GM12878 (cell line): ENCODE data around the gene OVOL3. TPM values are rescaled to one million over a fixed set of nuclear protein-coding genes. Genes with fewer than 3 reads are reported as not detected.

Experiments
- ATF7 ChIP-seq: fragments of 450-650 bp; IDR thresholded peaks from 2 replicates; pipeline ENCODE4 v1.6.1; 2016; ENCODE audit warnings: low read depth, mild to moderate bottlenecking
- BACH1 ChIP-seq: fragments of 450-650 bp; IDR thresholded peaks from 2 replicates; pipeline ENCODE4 v1.6.1; 2017; ENCODE audit warnings: mild to moderate bottlenecking, borderline replicate concordance
- BHLHE40 ChIP-seq, 2 experiments: fragments of 450-650 bp in 1 of 2; IDR thresholded peaks; 2 replicates each; pipeline ENCODE4 v1.6.1; 2011 to 2017; ENCODE audit warnings: low read depth in 2 of 2, borderline replicate concordance in 1 of 2, improper control_type of control experiment in 1 of 2, low read length in 1 of 2, mild to moderate bottlenecking in 1 of 2
- E4F1 ChIP-seq: fragments of 450-650 bp; IDR thresholded peaks from 2 replicates; pipeline ENCODE4 v1.6.1; 2018; ENCODE audit warnings: borderline replicate concordance, mild to moderate bottlenecking; ENCODE audit not compliant: partially characterized antibody
- EGR1 ChIP-seq, 2 experiments: IDR thresholded peaks; 1 replicate in 1 of 2; 2 replicates in 1 of 2; pipeline ENCODE4 v1.6.1; 2011 to 2012; ENCODE audit warnings: low read depth in 2 of 2, low read length in 2 of 2, borderline replicate concordance in 1 of 2, mild to moderate bottlenecking in 1 of 2, moderate library complexity in 1 of 2
- IKZF2 ChIP-seq, 2 experiments: fragments of 450-650 bp; IDR thresholded peaks; 2 replicates each; pipeline ENCODE4 v1.6.1; 2017; ENCODE audit warnings: mild to moderate bottlenecking in 2 of 2, moderate library complexity in 2 of 2
- JUNB ChIP-seq: IDR thresholded peaks from 2 replicates; pipeline ENCODE4 v1.6.1; 2016; ENCODE audit warnings: antibody characterized with exemption, mild to moderate bottlenecking
- KLF5 ChIP-seq: fragments of 450-650 bp; IDR thresholded peaks from 2 replicates; pipeline ENCODE4 v1.6.1; 2014; ENCODE audit warnings: mild to moderate bottlenecking; ENCODE audit not compliant: partially characterized antibody
- MYB ChIP-seq: fragments of 150-350 bp; IDR thresholded peaks from 2 replicates; pipeline ENCODE4 v1.6.1; 2014; ENCODE audit warnings: mild to moderate bottlenecking, low read depth, low read length, borderline replicate concordance
- POLR2A ChIP-seq: IDR thresholded peaks from 2 replicates; pipeline ENCODE4 v1.6.1; 2011; ENCODE audit warnings: low read depth, mild to moderate bottlenecking, low read length
- POU2F2 ChIP-seq: IDR thresholded peaks from 3 replicates; pipeline ENCODE4 v1.6.1; 2011; ENCODE audit warnings: low read depth, mild to moderate bottlenecking, low read length, borderline replicate concordance
- TAF1 ChIP-seq: IDR thresholded peaks from 2 replicates; pipeline ENCODE4 v1.6.1; 2011; ENCODE audit warnings: mild to moderate bottlenecking, low read depth, low read length, borderline replicate concordance
- TCF3 ChIP-seq: IDR thresholded peaks from 2 replicates; pipeline ENCODE4 v1.6.1; 2012; ENCODE audit warnings: low read depth, mild to moderate bottlenecking, low read length, borderline replicate concordance; ENCODE audit not compliant: insufficient read depth
- ZBED1 ChIP-seq: IDR thresholded peaks from 2 replicates; pipeline ENCODE4 v1.6.1; 2016; ENCODE audit warnings: borderline replicate concordance
- ZNF217 ChIP-seq: fragments of 450-650 bp; IDR thresholded peaks from 2 replicates; pipeline ENCODE4 v1.6.1; 2017; ENCODE audit warnings: antibody characterized with exemption, mild to moderate bottlenecking
- ZNF24 ChIP-seq: fragments of 450-650 bp; IDR thresholded peaks from 2 replicates; pipeline ENCODE4 v1.6.1; 2017; ENCODE audit warnings: antibody characterized with exemption, mild to moderate bottlenecking
- polyA plus RNA-seq, 11 experiments: library from polyadenylated mRNA; depleted of rRNA in 4 of 11; unstranded in 6 of 11; stranded (reverse) in 5 of 11; fragments of >200 nt; fragmentation: Nextera tagmentation in 4 of 11; fragmentation: Illumina TruSeq in 1 of 11; extraction: Ambion mirVana in 4 of 11; extraction: Trizol in 1 of 11; gene quantifications; 1 replicate in 1 of 11; 2 replicates in 10 of 11; pipeline versions ENCODE4 v1.2.1 to v1.2.3, GENCODE V29; 2011 to 2016; ENCODE audit warnings: inconsistent platforms in 2 of 11, missing spikeins in 2 of 11, low read depth in 1 of 11
- total RNA-seq, 4 experiments: library from RNA; depleted of rRNA in 3 of 4; stranded (reverse); fragments of >200 nt in 3 of 4; fragmentation: Illumina TruSeq in 1 of 4; extraction: Trizol in 1 of 4; gene quantifications; 2 replicates each; pipeline versions ENCODE4 v1.2.1 to v1.2.3, GENCODE V29; 2013 to 2021
- TF ChIP-seq, protein P1 (sequence below): fragments of 450-650 bp; IDR thresholded peaks from 2 replicates; pipeline ENCODE4 v1.6.1; 2016; ENCODE audit warnings: mild to moderate bottlenecking, moderate library complexity, borderline replicate concordance
- TF ChIP-seq, protein P2 (sequence below): fragments of 450-650 bp; conservative IDR thresholded peaks from 2 replicates; pipeline ENCODE4 v1.6.1; 2017; ENCODE audit warnings: mild to moderate bottlenecking, moderate library complexity
- TF ChIP-seq, protein P3 (sequence below): IDR thresholded peaks from 2 replicates; pipeline ENCODE4 v1.6.1; 2011; ENCODE audit warnings: low read depth, low read length, improper control_type of control experiment, borderline replicate concordance

The OVOL3 gene
- total and polyA plus RNA-seq, 10 of the 15 experiments (the other 5 are each of a cell fraction or from before 2014, with no cell fraction given) = 0.43 TPM; not detected in 9

DNA sequence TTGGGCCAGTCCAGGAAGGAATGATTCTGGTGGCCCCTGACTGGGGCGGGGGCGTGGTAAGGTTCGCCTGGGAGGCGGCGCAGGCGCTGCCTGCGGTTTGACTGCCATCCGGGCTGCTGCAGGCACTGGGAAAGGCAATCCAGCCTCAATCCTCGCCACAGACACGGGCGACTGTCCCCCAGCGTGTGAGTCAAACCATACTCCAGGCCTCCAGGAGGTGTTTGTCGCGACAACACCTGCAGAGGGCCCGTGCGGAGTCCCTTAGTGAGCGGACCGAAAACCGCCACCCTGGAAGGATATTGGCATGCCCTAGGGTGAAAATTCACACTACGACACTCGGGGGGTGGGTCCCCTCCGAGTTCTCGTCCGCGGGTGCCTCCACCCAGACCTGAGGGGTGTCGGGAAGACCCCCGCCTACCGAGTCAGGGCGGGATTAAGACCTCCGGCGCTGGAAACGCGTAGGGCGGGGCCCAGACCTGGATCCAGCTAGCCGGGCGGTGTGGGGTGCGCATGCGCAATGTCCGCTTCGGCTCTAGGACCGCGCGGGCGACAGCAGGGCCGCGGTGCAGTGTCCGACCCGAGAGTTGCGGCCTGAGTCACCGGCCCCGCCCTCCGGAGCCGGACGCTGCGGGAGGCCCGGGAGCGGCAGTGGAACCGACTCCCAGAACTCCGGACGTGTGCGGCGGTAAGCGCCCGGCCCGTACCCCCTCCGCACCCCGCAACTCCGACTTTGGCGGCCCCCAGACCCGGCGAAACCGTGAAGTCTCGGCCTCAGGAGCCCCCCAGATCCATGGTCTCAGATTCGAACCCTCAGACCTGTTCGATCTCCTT is 28.7 kb downstream of the OVOL3 start, which contains the start of gene CAPNS1 (continued):
- TF ChIP-seq, protein P1, sequence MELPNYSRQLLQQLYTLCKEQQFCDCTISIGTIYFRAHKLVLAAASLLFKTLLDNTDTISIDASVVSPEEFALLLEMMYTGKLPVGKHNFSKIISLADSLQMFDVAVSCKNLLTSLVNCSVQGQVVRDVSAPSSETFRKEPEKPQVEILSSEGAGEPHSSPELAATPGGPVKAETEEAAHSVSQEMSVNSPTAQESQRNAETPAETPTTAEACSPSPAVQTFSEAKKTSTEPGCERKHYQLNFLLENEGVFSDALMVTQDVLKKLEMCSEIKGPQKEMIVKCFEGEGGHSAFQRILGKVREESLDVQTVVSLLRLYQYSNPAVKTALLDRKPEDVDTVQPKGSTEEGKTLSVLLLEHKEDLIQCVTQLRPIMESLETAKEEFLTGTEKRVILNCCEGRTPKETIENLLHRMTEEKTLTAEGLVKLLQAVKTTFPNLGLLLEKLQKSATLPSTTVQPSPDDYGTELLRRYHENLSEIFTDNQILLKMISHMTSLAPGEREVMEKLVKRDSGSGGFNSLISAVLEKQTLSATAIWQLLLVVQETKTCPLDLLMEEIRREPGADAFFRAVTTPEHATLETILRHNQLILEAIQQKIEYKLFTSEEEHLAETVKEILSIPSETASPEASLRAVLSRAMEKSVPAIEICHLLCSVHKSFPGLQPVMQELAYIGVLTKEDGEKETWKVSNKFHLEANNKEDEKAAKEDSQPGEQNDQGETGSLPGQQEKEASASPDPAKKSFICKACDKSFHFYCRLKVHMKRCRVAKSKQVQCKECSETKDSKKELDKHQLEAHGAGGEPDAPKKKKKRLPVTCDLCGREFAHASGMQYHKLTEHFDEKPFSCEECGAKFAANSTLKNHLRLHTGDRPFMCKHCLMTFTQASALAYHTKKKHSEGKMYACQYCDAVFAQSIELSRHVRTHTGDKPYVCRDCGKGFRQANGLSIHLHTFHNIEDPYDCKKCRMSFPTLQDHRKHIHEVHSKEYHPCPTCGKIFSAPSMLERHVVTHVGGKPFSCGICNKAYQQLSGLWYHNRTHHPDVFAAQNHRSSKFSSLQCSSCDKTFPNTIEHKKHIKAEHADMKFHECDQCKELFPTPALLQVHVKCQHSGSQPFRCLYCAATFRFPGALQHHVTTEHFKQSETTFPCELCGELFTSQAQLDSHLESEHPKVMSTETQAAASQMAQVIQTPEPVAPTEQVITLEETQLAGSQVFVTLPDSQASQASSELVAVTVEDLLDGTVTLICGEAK = no peak; the same call in 1 of the 2 replicates
- TF ChIP-seq EGR1 (IDR thresholded peaks at IDR 0.05; ENCODE audit: borderline replicate concordance in 1 of 2, low read depth in 2 of 2, low read length in 2 of 2) = peak in 1 of 2 experiments; percentile 88; a peak in 2 of 3 replicates
- 0 out of 2 replicates have a peak, but pooled peaks have one; percentile 21 for TF ChIP-seq ATF7
- peak; percentile 70 for TF ChIP-seq KLF5
- no peak for TF ChIP-seq ZNF217
- TF ChIP-seq ZNF24 = peak; percentile 6; the same call in 1 of the 2 replicates
- TF ChIP-seq POLR2A = peak; percentile 80
- peak; percentile 85; the same call in 1 of the 2 replicates for TF ChIP-seq BACH1
- TF ChIP-seq TCF3 = peak; percentile 67
- TF ChIP-seq BHLHE40 (IDR thresholded peaks at IDR 0.05; ENCODE audit: borderline replicate concordance in 1 of 2, low read depth in 2 of 2, low read length in 1 of 2) = peak; percentile 58 to 83; a peak in 3 of 4 replicates
- TF ChIP-seq ZBED1 = peak; percentile 99; the same call in 1 of the 2 replicates
- TF ChIP-seq, protein P2, sequence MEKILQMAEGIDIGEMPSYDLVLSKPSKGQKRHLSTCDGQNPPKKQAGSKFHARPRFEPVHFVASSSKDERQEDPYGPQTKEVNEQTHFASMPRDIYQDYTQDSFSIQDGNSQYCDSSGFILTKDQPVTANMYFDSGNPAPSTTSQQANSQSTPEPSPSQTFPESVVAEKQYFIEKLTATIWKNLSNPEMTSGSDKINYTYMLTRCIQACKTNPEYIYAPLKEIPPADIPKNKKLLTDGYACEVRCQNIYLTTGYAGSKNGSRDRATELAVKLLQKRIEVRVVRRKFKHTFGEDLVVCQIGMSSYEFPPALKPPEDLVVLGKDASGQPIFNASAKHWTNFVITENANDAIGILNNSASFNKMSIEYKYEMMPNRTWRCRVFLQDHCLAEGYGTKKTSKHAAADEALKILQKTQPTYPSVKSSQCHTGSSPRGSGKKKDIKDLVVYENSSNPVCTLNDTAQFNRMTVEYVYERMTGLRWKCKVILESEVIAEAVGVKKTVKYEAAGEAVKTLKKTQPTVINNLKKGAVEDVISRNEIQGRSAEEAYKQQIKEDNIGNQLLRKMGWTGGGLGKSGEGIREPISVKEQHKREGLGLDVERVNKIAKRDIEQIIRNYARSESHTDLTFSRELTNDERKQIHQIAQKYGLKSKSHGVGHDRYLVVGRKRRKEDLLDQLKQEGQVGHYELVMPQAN = peak; percentile 51; the same call in 1 of the 2 replicates
- peak; percentile 86 for TF ChIP-seq E4F1
- peak in 1 of 2 experiments; percentile 52; a peak in 3 of 4 replicates for TF ChIP-seq IKZF2 (IDR thresholded peaks at IDR 0.05)
- TF ChIP-seq, protein P3, sequence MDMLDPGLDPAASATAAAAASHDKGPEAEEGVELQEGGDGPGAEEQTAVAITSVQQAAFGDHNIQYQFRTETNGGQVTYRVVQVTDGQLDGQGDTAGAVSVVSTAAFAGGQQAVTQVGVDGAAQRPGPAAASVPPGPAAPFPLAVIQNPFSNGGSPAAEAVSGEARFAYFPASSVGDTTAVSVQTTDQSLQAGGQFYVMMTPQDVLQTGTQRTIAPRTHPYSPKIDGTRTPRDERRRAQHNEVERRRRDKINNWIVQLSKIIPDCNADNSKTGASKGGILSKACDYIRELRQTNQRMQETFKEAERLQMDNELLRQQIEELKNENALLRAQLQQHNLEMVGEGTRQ = no peak
- no peak for TF ChIP-seq JUNB
- peak; percentile 80; the same call in 2 of the 3 replicates for TF ChIP-seq POU2F2
- peak; percentile 85 for TF ChIP-seq TAF1
- no peak for TF ChIP-seq MYB
